ENCODE results near the gene FBXW12.
A peak's percentile ranks its signal among the peaks of the same experiment; 100 is the strongest.
"Not testable (repeated sequence)": the region's sequence is repeated elsewhere in the genome, so short reads cannot be mapped to it uniquely, and the experiment has no call there.

FBXW12 gene

DNA sequence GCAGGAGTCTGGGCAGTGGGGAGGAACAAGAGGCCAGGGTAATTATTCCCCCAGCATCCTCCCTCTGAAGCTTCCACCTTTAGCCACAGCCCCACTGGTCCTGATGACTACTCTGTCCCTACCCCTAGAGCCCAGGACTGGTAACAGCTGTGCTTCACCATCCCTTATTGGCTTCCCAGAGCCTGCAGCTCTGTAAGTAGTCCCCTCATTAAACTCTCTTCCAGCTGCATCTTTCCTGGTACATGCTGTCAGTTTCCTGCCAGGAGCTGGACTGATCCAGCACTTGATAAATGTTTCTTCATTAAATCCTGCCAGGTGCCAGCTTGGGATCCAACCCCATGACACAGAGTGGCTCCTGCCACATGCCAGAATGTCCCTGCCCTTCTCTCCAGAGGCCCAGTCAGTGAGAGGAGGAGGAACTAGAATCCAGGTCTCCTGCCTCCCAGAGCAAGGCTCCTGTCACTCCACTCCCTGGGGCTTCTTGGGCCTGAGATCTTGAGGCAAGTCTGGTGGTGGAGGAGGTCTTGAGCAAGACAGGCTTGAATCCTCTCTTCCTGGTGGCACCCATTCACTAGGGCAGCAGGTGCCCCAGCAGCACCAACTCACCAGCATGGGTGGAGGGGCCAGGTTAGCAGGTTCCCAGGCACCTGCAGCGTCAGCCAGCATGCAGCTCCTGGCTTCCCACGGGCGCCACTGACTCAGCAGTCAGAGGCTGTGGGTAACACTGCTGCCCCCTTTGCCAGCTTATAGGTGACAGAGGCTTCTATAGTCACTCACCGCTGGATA, 27.6 kb downstream of the FBXW12 start:
- H3K27me3 ChIP-seq (ENCODE audit: control insufficient read depth in 3 of 3, insufficient read depth in 3 of 3, low read depth in 1 of 3, low read length in 3 of 3), result no peaks in the 10 kb centered on the region
- no peaks in the 10 kb centered on the region for H3K9me3 ChIP-seq (replicated peaks in 1 of 2; ENCODE audit: control insufficient read depth in 2 of 2, insufficient read depth in 1 of 2, low read depth in 1 of 2, low read length in 2 of 2)
- no CpG with 5 or more reads among the region's 4 CpGs for WGBS, 2 donors (ENCODE audit: extremely low coverage in 2 of 2, insufficient read length in 2 of 2, insufficient replicate concordance in 1 of 2)
- H3K36me3 ChIP-seq (replicated peaks in 1 of 2; ENCODE audit: control insufficient read depth in 2 of 2, insufficient read depth in 2 of 2, low read length in 2 of 2), result peaks cover 15 to 30% of the 10 kb centered on the region in 2 donors
- H4K8ac ChIP-seq (ENCODE audit: low read depth, low read length), result no peak overlapping the region
- no peak overlapping the region for H3K4ac ChIP-seq (ENCODE audit: low read length)
- no peak overlapping the region for H3K9ac ChIP-seq (ENCODE audit: low read depth, low read length, poor library complexity)
- H3K23ac ChIP-seq (ENCODE audit: low read depth, low read length, poor library complexity), result no peak overlapping the region
- no peak overlapping the region for H4K91ac ChIP-seq (ENCODE audit: low read depth, low read length, poor library complexity)
- no peak overlapping the region for H3K4me2 ChIP-seq (ENCODE audit: insufficient read depth, low read length, poor library complexity, severe bottlenecking)
- H3K27ac ChIP-seq (replicated peaks; ENCODE audit: low read length), result no peak overlapping the region
- peak overlapping the region; percentile 31 for H2AK5ac ChIP-seq (ENCODE audit: low read depth, low read length)
- H3K18ac ChIP-seq (ENCODE audit: low read length), result peak overlapping the region; percentile 20
- H3K4me3 ChIP-seq (ENCODE audit: low read length in 2 of 2), result no peak overlapping the region
- no peak overlapping the region for H2AFZ ChIP-seq (ENCODE audit: low read length)
- no peak overlapping the region for H3K14ac ChIP-seq (ENCODE audit: low read length)
- H2BK5ac ChIP-seq (ENCODE audit: low read length), result peak overlapping the region; percentile 26
- no peak overlapping the region for H2BK15ac ChIP-seq (ENCODE audit: low read length)
- DNase-seq (ENCODE audit: low spot score), result no peak
- no peak overlapping the region for H2BK12ac ChIP-seq (ENCODE audit: low read length)
- H3K4me1 ChIP-seq (ENCODE audit: control insufficient read depth in 2 of 2, insufficient read depth in 1 of 2, low read depth in 1 of 2, low read length in 2 of 2), result no peaks in the 10 kb centered on the region
- no peak overlapping the region for H2BK120ac ChIP-seq (ENCODE audit: low read depth, low read length)
- H3K79me1 ChIP-seq (ENCODE audit: low read depth, low read length), result peaks cover 2% of the 10 kb centered on the region

DNA sequence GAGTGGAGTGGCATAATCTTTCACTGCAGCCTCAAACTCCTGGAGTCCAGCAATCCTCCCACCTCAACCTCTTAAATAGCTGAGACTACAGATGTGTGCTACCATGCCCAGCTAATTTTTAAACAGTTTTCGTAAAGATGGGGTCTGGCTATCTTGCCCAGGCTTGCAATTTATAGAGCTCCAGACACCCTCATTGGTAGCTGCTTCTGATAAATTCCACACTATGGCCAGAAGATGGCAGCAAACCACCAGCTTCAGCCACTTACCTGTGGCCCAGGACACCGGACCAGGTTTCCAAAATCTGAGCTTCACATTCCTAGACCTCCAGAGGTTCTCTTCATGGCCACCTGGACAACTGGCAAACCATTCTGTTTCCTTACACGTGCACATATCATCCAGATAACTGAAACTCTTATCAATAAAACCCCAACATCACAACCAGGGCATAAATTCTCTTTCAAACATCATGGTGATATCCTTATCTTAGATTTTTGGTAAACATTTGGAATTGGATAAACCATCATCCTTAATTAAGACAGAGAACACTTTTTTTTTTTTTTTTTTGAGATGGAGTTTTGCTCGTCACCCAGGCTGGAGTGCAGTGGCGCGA, 28.9 kb downstream of the FBXW12 start:
- no CpG with 5 or more reads among the region's 6 CpGs for WGBS, 2 donors (ENCODE audit: extremely low coverage in 2 of 2, insufficient read length in 2 of 2, insufficient replicate concordance in 1 of 2)
- no peak overlapping the region for H2AK5ac ChIP-seq (ENCODE audit: low read depth, low read length)
- H3K9me3 ChIP-seq (replicated peaks in 1 of 2; ENCODE audit: control insufficient read depth in 2 of 2, insufficient read depth in 1 of 2, low read depth in 1 of 2, low read length in 2 of 2), result peaks cover 0 to 1% of the 10 kb centered on the region in 2 donors
- no peak overlapping the region for H3K4me2 ChIP-seq (ENCODE audit: insufficient read depth, low read length, poor library complexity, severe bottlenecking)
- H2BK120ac ChIP-seq (ENCODE audit: low read depth, low read length), result no peak overlapping the region
- H3K79me1 ChIP-seq (ENCODE audit: low read depth, low read length), result peaks cover 2% of the 10 kb centered on the region
- H2BK15ac ChIP-seq (ENCODE audit: low read length), result no peak overlapping the region
- H3K23ac ChIP-seq (ENCODE audit: low read depth, low read length, poor library complexity), result no peak overlapping the region
- H3K18ac ChIP-seq (ENCODE audit: low read length), result no peak overlapping the region
- no peak overlapping the region for H3K9ac ChIP-seq (ENCODE audit: low read depth, low read length, poor library complexity)
- no peak overlapping the region for H2BK5ac ChIP-seq (ENCODE audit: low read length)
- no peak overlapping the region for H3K27ac ChIP-seq (replicated peaks; ENCODE audit: low read length)
- no peak overlapping the region for H2BK12ac ChIP-seq (ENCODE audit: low read length)
- no peaks in the 10 kb centered on the region for H3K27me3 ChIP-seq (ENCODE audit: control insufficient read depth in 3 of 3, insufficient read depth in 3 of 3, low read depth in 1 of 3, low read length in 3 of 3)
- no peak overlapping the region for H4K91ac ChIP-seq (ENCODE audit: low read depth, low read length, poor library complexity)
- DNase-seq (ENCODE audit: low spot score), result peak; percentile 37
- H3K4me3 ChIP-seq (ENCODE audit: low read length in 2 of 2), result no peak overlapping the region
- peaks cover 28 to 44% of the 10 kb centered on the region in 2 donors for H3K36me3 ChIP-seq (replicated peaks in 1 of 2; ENCODE audit: control insufficient read depth in 2 of 2, insufficient read depth in 2 of 2, low read length in 2 of 2)
- no peak overlapping the region for H3K14ac ChIP-seq (ENCODE audit: low read length)
- no peak overlapping the region for H4K8ac ChIP-seq (ENCODE audit: low read depth, low read length)
- H3K4me1 ChIP-seq (ENCODE audit: control insufficient read depth in 2 of 2, insufficient read depth in 1 of 2, low read depth in 1 of 2, low read length in 2 of 2), result no peaks in the 10 kb centered on the region
- no peak overlapping the region for H3K4ac ChIP-seq (ENCODE audit: low read length)
- no peak overlapping the region for H2AFZ ChIP-seq (ENCODE audit: low read length)

DNA sequence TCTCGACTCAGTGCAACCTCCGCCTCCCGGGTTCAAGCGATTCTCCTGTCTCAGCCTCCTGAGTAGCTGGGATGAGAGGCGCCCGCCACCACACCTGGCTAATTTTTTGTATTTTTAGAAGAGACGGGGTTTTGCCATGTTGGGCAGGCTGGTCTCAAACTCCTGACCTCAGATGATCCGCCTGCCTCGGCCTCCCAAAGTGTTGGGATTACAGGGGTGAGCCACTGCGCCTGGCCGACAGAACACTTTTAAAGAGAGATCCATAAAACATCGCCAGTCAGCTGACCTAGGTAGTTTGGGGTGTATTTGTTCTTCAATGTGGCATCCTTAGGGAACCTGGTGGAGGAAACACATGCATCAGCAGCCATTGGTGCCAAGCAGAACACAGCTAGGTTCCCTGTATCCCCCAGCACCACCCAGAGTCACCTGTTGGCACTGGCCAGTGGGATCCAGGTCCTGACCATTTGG, 29.4 kb downstream of the FBXW12 start:
- peaks cover 33 to 49% of the 10 kb centered on the region in 2 donors for H3K36me3 ChIP-seq (replicated peaks in 1 of 2; ENCODE audit: control insufficient read depth in 2 of 2, insufficient read depth in 2 of 2, low read length in 2 of 2)
- H3K27me3 ChIP-seq (ENCODE audit: control insufficient read depth in 3 of 3, insufficient read depth in 3 of 3, low read depth in 1 of 3, low read length in 3 of 3); H3K4ac ChIP-seq (ENCODE audit: low read length); H3K4me1 ChIP-seq (ENCODE audit: control insufficient read depth in 2 of 2, insufficient read depth in 1 of 2, low read depth in 1 of 2, low read length in 2 of 2); H2BK12ac ChIP-seq (ENCODE audit: low read length); H2AFZ ChIP-seq (ENCODE audit: low read length); H3K79me1 ChIP-seq (ENCODE audit: low read depth, low read length); H3K14ac ChIP-seq (ENCODE audit: low read length); H3K4me3 ChIP-seq (ENCODE audit: low read length in 2 of 2); H2BK120ac ChIP-seq (ENCODE audit: low read depth, low read length); H3K9me3 ChIP-seq (replicated peaks in 1 of 2; ENCODE audit: control insufficient read depth in 2 of 2, insufficient read depth in 1 of 2, low read depth in 1 of 2, low read length in 2 of 2); H3K23ac ChIP-seq (ENCODE audit: low read depth, low read length, poor library complexity); H2AK5ac ChIP-seq (ENCODE audit: low read depth, low read length); H3K4me2 ChIP-seq (ENCODE audit: insufficient read depth, low read length, poor library complexity, severe bottlenecking); H4K8ac ChIP-seq (ENCODE audit: low read depth, low read length); H2BK5ac ChIP-seq (ENCODE audit: low read length); DNase-seq (ENCODE audit: low spot score); H3K27ac ChIP-seq (replicated peaks; ENCODE audit: low read length); H2BK15ac ChIP-seq (ENCODE audit: low read length); H4K91ac ChIP-seq (ENCODE audit: low read depth, low read length, poor library complexity); H3K9ac ChIP-seq (ENCODE audit: low read depth, low read length, poor library complexity); H3K18ac ChIP-seq (ENCODE audit: low read length): not testable (repeated sequence)
- no CpG with 5 or more reads among the region's 12 CpGs for WGBS, 2 donors (ENCODE audit: extremely low coverage in 2 of 2, insufficient read length in 2 of 2, insufficient replicate concordance in 1 of 2)

DNA sequence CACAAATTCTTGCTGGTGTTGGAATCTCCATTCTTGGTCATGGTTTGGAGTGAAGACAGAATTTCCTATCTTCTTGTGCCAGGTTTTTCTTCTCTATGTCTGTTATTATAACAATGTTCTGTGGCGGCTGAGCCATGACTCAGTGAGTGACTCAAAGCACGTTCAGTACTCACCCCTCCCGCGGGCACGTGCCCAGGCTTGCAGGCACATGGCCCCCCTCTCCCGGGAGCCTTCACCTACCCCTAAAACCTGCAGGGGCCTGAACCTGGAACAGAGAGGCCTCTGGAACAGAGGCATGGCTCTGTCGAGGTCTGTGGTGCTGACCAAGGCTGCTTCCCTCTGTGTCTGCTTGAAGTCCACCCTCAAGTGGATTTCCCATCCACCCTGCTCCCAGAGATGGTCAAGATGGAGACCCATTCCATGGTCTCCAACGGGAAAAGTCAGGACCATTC, 30.3 kb downstream of the FBXW12 start:
- Histone ChIP-seq H3K36me3 (replicated peaks in 1 of 2; ENCODE audit: control insufficient read depth in 2 of 2, insufficient read depth in 2 of 2, low read length in 2 of 2) (peaks cover 41 to 58% of the 10 kb centered on the region in 2 donors), H3K4ac (ENCODE audit: low read length) (no peak overlapping the region), H3K9ac (ENCODE audit: low read depth, low read length, poor library complexity) (no peak overlapping the region), H3K4me2 (ENCODE audit: insufficient read depth, low read length, poor library complexity, severe bottlenecking) (no peak overlapping the region), H4K8ac (ENCODE audit: low read depth, low read length) (no peak overlapping the region), H2AK5ac (ENCODE audit: low read depth, low read length) (no peak overlapping the region), H2AFZ (ENCODE audit: low read length) (no peak overlapping the region), H3K18ac (ENCODE audit: low read length) (no peak overlapping the region), H3K4me3 (ENCODE audit: low read length in 2 of 2) (no peak overlapping the region), H2BK5ac (ENCODE audit: low read length) (no peak overlapping the region), H2BK12ac (ENCODE audit: low read length) (no peak overlapping the region), H3K23ac (ENCODE audit: low read depth, low read length, poor library complexity) (no peak overlapping the region), H3K14ac (ENCODE audit: low read length) (no peak overlapping the region), H3K4me1 (ENCODE audit: control insufficient read depth in 2 of 2, insufficient read depth in 1 of 2, low read depth in 1 of 2, low read length in 2 of 2) (no peaks in the 10 kb centered on the region), H3K79me1 (ENCODE audit: low read depth, low read length) (peaks cover 2% of the 10 kb centered on the region), H2BK120ac (ENCODE audit: low read depth, low read length) (no peak overlapping the region), H3K27ac (replicated peaks; ENCODE audit: low read length) (no peak overlapping the region), H3K9me3 (replicated peaks in 1 of 2; ENCODE audit: control insufficient read depth in 2 of 2, insufficient read depth in 1 of 2, low read depth in 1 of 2, low read length in 2 of 2) (peaks cover 0 to 1% of the 10 kb centered on the region in 2 donors), H4K91ac (ENCODE audit: low read depth, low read length, poor library complexity) (no peak overlapping the region), H3K27me3 (ENCODE audit: control insufficient read depth in 3 of 3, insufficient read depth in 3 of 3, low read depth in 1 of 3, low read length in 3 of 3) (no peaks in the 10 kb centered on the region), H2BK15ac (ENCODE audit: low read length) (no peak overlapping the region)
- no peak for DNase-seq (ENCODE audit: low spot score)
- no CpG with 5 or more reads among the region's 8 CpGs for WGBS, 2 donors (ENCODE audit: extremely low coverage in 2 of 2, insufficient read length in 2 of 2, insufficient replicate concordance in 1 of 2)
